Measurements from ENCODE around the gene ERICH2.

The ERICH2 gene

GRCh38 chr2:170840717-170841210 is 70.6 kb downstream of the ERICH2 start:
- no peak overlapping the region for H3K4me3 Mint-ChIP-seq
- no peaks in the 10 kb centered on the region for H3K9me3 Mint-ChIP-seq
- peaks cover 2% of the 10 kb centered on the region for H3K27me3 Mint-ChIP-seq
- peaks cover 16% of the 10 kb centered on the region for H3K4me1 Mint-ChIP-seq
- no peak overlapping the region for H3K27ac Mint-ChIP-seq
- no peaks in the 10 kb centered on the region for H3K36me3 Mint-ChIP-seq

- H3K9me3 Mint-ChIP-seq = no peaks in the 10 kb centered on the region
- peaks cover 2% of the 10 kb centered on the region for H3K27me3 Mint-ChIP-seq
- peak overlapping the region; percentile 2 for H3K27ac Mint-ChIP-seq
- H3K4me1 Mint-ChIP-seq = peaks cover 16% of the 10 kb centered on the region
- no peak overlapping the region for H3K4me3 Mint-ChIP-seq
- H3K36me3 Mint-ChIP-seq = no peaks in the 10 kb centered on the region
Observed at GRCh38 chr2:170842785-170843184, 72.6 kb downstream of the ERICH2 start.

GRCh38 chr2:170843656-170844055 is 73.5 kb downstream of the ERICH2 start:
- Mint-ChIP-seq H3K9me3 (no peaks in the 10 kb centered on the region), H3K27me3 (peaks cover 2% of the 10 kb centered on the region), H3K4me3 (no peak overlapping the region), H3K36me3 (no peaks in the 10 kb centered on the region), H3K4me1 (peaks cover 16% of the 10 kb centered on the region), H3K27ac (no peak overlapping the region)

GRCh38 chr2:170845343-170845742 is 75.2 kb downstream of the ERICH2 start:
- Mint-ChIP-seq H3K36me3 (no peaks in the 10 kb centered on the region), H3K4me3 (no peak overlapping the region), H3K27ac (no peak overlapping the region), H3K4me1 (peaks cover 16% of the 10 kb centered on the region), H3K27me3 (no peaks in the 10 kb centered on the region), H3K9me3 (no peaks in the 10 kb centered on the region)

- no peaks in the 10 kb centered on the region for H3K27me3 Mint-ChIP-seq
- H3K9me3 Mint-ChIP-seq = no peaks in the 10 kb centered on the region
- H3K4me1 Mint-ChIP-seq = peaks cover 16% of the 10 kb centered on the region
- no peak overlapping the region for H3K27ac Mint-ChIP-seq
- H3K36me3 Mint-ChIP-seq = no peaks in the 10 kb centered on the region
- H3K4me3 Mint-ChIP-seq = no peak overlapping the region
Observed at GRCh38 chr2:170846314-170846713, 76.1 kb downstream of the ERICH2 start.

- H3K27me3 Mint-ChIP-seq = no peaks in the 10 kb centered on the region
Observed at GRCh38 chr2:170847716-170848115, 77.5 kb downstream of the ERICH2 start.

More at GRCh38 chr2:170847716-170848115, 77.5 kb downstream of the ERICH2 start:
- Mint-ChIP-seq H3K27ac (no peak overlapping the region), H3K36me3 (no peaks in the 10 kb centered on the region), H3K4me1 (peaks cover 15% of the 10 kb centered on the region), H3K4me3 (no peak overlapping the region), H3K9me3 (no peaks in the 10 kb centered on the region)
